ENCODE results near the gene STK32B. TPM values are rescaled to one million over a fixed set of nuclear protein-coding genes. Genes with fewer than 3 reads are reported as not detected.

Gene STK32B
- polyA plus RNA-seq, 1 of the 3 experiments (the other 2 are of a cell fraction), result 0.20 TPM

DNA sequence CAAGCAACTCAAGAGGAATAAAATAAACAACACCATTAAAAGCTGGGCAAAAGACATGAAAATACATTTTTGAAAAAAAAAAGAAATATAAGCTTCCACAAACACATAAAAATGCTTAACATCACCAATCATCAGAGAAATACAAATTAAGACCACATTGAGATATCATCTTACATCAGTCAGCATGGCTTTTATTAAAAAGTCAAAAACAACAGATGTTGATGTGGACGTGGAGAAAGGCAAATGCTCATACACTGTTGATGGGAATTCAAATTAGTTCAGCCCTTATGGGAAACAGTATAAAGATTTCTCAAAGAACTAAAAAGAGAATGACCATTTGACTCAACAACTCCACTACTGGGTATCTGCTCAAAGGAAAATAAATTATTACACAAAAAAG is 59.6 kb downstream of the STK32B start:
- no peak overlapping the region for H3K9ac ChIP-seq
- H3K9me2 ChIP-seq, result no peaks in the 10 kb centered on the region
- H3K4me1 ChIP-seq (ENCODE audit: control insufficient read depth in 1 of 2, insufficient read depth in 2 of 2, low read depth in 1 of 2, low read length in 1 of 2), result no peaks in the 10 kb centered on the region
- WGBS (ENCODE audit: low lambda C conversion rate), result 11% methylated on average over 1 of the region's 1 CpG
- no peaks in the 10 kb centered on the region for H3K9me3 ChIP-seq
- POLR2A ChIA-PET, result no interaction called here
- H3K27me3 ChIP-seq (ENCODE audit: insufficient read depth), result no peaks in the 10 kb centered on the region; the same call in 1 of the 2 replicates
- no peaks in the 10 kb centered on the region for H3F3A ChIP-seq (replicated peaks; ENCODE audit: insufficient read depth)
- CTCF ChIA-PET, result no interaction called here
- H3K4me2 ChIP-seq, result no peak overlapping the region
- no peaks in the 10 kb centered on the region for H3K36me3 ChIP-seq (replicated peaks in 1 of 2; ENCODE audit: control insufficient read depth in 1 of 2, insufficient read depth in 2 of 2, low read length in 1 of 2)
- no peak overlapping the region for H2AFZ ChIP-seq (ENCODE audit: low read depth)
- no peak overlapping the region for H3K4me3 ChIP-seq (ENCODE audit: low read depth in 2 of 2, low read length in 1 of 2)
- DNase-seq, result no peak
- TF ChIP-seq GATA2 (CRISPR knock-in tag; IDR thresholded peaks at IDR 0.05) (no peak), JUND (IDR thresholded peaks at IDR 0.05) (no peak), RAD21 (IDR thresholded peaks at IDR 0.05; ENCODE audit: low read length) (no peak), RCOR1 (IDR thresholded peaks at IDR 0.05; ENCODE audit: low read length) (no peak), EZH2phosphoT487 (IDR thresholded peaks at IDR 0.05; ENCODE audit: borderline replicate concordance, low read depth) (no peak), ELF1 (IDR thresholded peaks at IDR 0.05) (no peak), NRF1 (IDR thresholded peaks at IDR 0.05; ENCODE audit: low read depth, low read length) (no peak), TEAD4 (IDR thresholded peaks at IDR 0.05; ENCODE audit: borderline replicate concordance, insufficient read depth) (no peak), EP300 (IDR thresholded peaks at IDR 0.05; ENCODE audit: borderline replicate concordance in 1 of 2, low read depth in 1 of 2, low read length in 1 of 2) (no peak), SMC3 (IDR thresholded peaks at IDR 0.05; ENCODE audit: low read depth, low read length) (no peak), RXRA (IDR thresholded peaks at IDR 0.05; ENCODE audit: borderline replicate concordance, low read depth) (no peak), GABPA (IDR thresholded peaks at IDR 0.05; ENCODE audit: low read depth) (no peak), CHD2 (IDR thresholded peaks at IDR 0.05; ENCODE audit: low read length, partially characterized antibody) (no peak), SIN3A (IDR thresholded peaks at IDR 0.05; ENCODE audit: borderline replicate concordance, low read depth, low read length) (no peak), MEF2A (IDR thresholded peaks at IDR 0.05; ENCODE audit: borderline replicate concordance, low read depth) (no peak)
- TF ChIP-seq, protein P1, sequence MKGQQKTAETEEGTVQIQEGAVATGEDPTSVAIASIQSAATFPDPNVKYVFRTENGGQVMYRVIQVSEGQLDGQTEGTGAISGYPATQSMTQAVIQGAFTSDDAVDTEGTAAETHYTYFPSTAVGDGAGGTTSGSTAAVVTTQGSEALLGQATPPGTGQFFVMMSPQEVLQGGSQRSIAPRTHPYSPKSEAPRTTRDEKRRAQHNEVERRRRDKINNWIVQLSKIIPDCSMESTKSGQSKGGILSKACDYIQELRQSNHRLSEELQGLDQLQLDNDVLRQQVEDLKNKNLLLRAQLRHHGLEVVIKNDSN (IDR thresholded peaks at IDR 0.05; ENCODE audit: borderline replicate concordance, low read depth), result no peak
- TF ChIP-seq, protein P2, sequence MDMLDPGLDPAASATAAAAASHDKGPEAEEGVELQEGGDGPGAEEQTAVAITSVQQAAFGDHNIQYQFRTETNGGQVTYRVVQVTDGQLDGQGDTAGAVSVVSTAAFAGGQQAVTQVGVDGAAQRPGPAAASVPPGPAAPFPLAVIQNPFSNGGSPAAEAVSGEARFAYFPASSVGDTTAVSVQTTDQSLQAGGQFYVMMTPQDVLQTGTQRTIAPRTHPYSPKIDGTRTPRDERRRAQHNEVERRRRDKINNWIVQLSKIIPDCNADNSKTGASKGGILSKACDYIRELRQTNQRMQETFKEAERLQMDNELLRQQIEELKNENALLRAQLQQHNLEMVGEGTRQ (IDR thresholded peaks at IDR 0.05; ENCODE audit: borderline replicate concordance, low read depth, low read length), result no peak
- TF ChIP-seq, protein P3, sequence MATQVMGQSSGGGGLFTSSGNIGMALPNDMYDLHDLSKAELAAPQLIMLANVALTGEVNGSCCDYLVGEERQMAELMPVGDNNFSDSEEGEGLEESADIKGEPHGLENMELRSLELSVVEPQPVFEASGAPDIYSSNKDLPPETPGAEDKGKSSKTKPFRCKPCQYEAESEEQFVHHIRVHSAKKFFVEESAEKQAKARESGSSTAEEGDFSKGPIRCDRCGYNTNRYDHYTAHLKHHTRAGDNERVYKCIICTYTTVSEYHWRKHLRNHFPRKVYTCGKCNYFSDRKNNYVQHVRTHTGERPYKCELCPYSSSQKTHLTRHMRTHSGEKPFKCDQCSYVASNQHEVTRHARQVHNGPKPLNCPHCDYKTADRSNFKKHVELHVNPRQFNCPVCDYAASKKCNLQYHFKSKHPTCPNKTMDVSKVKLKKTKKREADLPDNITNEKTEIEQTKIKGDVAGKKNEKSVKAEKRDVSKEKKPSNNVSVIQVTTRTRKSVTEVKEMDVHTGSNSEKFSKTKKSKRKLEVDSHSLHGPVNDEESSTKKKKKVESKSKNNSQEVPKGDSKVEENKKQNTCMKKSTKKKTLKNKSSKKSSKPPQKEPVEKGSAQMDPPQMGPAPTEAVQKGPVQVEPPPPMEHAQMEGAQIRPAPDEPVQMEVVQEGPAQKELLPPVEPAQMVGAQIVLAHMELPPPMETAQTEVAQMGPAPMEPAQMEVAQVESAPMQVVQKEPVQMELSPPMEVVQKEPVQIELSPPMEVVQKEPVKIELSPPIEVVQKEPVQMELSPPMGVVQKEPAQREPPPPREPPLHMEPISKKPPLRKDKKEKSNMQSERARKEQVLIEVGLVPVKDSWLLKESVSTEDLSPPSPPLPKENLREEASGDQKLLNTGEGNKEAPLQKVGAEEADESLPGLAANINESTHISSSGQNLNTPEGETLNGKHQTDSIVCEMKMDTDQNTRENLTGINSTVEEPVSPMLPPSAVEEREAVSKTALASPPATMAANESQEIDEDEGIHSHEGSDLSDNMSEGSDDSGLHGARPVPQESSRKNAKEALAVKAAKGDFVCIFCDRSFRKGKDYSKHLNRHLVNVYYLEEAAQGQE (IDR thresholded peaks at IDR 0.05; ENCODE audit: low read depth, low read length), result no peak
- no peaks in the 10 kb centered on the region for H4K20me1 ChIP-seq (ENCODE audit: insufficient read depth)
- no peak overlapping the region for H3K27ac ChIP-seq (ENCODE audit: low read depth in 2 of 2, low read length in 1 of 2)
- no peaks in the 10 kb centered on the region for H3K79me2 ChIP-seq (ENCODE audit: insufficient read depth)

Measured in SK-N-SH (cell line).